HG03097 (cell line): ENCODE data around the gene MTR.

ENCODE experiments used
- ATAC-seq: cut with Tn5 transposase; IDR thresholded peaks from one replicate; pipeline ENCODE4 v1.9.1; 2021; ENCODE audit not compliant: unreplicated experiment, low FRiP score

The MTR gene

DNA sequence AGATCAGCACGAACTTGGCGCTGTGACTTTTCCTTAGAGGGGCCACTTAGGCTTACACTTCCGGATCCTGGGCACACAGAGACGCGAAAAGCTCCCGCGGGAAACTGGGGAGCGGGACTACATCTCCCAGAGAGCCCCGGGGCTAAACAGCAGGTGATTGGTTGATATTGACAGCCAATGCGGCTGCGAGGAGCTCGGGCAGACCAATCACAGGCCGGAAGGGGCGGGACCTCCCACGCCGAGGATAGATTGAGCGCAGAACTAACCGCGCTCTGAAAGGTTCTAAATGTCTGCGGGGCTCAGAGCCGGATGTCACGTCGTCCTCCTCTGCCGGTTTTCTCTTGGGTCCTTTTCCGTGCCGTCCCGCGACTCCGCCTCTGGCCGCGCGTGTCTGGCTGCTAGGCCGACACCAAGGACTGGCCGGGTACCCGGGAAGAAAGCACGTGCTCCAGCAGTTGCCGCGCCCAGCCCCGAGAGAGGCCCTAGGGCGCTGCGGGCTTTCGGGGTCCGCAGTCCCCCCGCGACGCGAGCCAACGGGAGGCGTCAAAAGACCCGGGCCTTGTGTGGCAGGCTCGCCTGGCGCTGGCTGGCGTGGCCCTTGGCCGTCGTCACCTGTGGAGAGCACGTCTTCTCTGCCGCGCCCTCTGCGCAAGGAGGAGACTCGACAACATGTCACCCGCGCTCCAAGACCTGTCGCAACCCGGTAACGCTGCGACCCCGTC is at the start of gene MTR:
Gene MTR (plus strand): TSS at position 258 of the 722 bp plus-strand sequence. CDS start 412 bp downstream, at position 670.
- ATAC-seq: peak; percentile 99

DNA sequence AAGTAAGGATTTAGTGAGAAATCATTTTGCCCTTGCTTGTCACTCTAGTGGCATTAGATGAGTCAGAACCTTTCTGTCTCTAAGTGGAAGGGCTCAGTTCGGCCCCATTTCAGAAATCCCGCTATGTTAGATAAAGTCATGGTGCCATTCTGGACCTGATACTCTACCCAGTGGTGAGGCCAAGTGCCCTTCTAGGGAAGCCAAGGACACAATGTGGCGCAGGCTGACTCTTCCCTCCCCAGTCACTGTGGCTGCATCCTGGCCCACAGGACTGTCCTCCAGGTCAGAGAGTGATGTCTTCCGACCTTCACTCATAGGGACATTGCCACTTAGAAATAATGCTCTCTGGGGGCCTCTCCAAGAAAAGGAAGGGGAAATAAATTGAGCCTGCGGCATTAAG is 48.3 kb upstream of the MTR start:
- ATAC-seq: no peak

DNA sequence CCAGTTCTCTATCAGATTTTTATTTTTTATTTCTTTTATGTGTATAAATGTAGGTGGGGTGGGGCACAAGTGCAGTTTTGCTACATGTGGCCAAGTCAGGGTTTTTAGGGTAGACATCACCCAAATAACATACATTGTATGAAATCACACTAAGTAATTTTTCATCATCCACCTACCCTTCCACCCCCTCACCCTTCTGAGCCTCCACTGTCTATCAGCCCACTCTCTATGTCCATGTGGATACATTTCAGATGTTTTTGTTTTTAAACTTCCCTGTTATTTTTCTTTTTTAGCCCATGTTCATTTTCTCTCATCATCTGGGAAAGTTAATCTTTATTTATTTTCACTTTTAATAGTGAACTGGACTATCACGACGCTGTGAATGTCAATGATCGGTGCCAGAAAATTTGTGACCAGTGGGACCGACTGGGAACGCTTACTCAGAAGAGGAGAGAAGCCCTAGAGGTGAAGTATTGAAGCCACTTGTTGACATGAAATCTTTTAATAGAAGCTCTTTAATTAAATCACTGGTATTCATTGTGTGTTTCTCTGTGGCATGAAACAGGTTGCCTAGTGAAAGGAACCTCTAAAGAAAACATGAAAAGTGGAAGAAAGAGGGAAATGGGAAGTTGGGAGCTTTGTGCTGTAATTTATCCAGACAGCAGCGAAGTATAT is 47.6 kb upstream of the MTR start:
- ATAC-seq: no peak

DNA sequence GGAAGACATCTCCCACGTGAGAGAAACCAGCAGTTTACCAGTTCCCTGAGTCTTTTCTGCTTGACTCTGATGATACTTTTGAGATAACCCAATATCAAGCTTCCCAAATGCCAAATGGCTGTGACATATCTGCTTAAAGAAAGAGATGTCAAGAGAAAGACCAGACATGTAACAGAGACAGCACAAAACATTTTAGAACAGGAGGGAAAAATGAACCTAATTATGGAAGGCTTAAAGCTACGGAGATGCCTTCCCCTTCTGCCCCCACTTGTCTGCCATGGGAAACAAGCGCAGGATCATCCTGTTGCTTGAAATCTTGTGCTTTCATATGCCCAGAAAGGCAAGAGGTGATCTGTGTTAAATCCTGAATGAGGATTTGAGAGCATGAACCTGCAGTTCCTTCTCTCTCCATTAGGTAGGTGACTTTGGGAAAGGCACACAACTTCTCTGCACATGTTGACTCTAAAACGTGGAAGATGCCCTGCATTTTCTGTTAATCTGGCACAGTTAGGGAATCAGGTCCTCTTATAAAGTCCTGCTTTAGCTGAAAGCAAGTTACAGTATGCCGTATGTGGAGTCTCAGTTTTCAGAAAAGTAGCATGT is 46.7 kb upstream of the MTR start:
- ATAC-seq: no peak

DNA sequence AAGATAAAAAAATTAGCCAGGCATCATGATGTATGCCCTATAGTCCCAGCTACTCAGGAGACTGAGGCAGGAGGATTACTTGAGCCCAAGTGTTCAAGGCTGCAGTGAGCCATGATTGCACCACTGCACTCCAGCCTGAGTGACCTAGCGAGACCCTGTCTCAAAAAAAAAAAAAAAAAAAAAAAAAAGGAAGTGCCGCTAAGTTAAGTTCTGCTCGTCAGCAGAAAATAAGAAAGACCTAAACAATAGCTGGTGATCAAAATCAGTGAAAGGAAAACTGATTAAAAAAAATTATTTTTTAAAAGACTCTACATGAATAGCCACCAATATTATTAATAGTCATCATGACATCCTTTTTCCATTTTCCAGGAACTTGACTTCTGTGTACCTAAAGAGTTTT is 44.2 kb upstream of the MTR start:
- no peak for ATAC-seq

DNA sequence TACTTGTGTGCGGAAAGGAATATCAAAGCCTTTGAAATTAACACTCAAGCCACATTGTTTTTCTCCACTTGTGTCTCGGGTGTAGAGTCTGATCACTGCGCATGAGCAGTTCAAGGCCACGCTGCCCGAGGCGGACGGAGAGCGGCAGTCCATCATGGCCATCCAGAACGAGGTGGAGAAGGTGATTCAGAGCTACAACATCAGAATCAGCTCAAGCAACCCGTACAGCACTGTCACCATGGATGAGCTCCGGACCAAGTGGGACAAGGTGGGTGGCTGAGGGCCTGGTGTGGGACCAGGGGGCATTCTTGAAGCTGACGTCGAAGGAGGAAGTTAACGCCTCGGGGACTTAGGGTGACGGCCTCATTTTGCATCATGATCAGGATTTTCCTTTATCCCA is 43.7 kb upstream of the MTR start:
- no peak for ATAC-seq

DNA sequence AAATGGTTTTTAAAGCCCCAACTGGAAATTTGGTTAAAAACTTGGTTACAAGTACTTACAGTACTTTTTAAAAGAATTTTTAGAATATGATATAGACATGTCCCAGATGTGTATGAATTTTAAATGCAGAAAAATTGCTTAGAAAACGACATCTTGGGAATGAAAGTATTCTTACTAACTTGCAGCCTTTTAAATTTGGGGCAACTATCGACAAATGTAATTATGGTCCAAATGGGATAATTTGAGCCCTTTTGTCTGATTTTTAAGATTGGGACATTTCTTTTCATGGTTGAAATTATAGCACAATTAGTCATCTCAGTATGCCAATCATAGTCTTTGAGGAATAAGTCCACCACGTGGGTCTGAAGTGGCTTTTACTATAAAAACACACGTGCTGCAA is 43.2 kb upstream of the MTR start:
- no peak for ATAC-seq

DNA sequence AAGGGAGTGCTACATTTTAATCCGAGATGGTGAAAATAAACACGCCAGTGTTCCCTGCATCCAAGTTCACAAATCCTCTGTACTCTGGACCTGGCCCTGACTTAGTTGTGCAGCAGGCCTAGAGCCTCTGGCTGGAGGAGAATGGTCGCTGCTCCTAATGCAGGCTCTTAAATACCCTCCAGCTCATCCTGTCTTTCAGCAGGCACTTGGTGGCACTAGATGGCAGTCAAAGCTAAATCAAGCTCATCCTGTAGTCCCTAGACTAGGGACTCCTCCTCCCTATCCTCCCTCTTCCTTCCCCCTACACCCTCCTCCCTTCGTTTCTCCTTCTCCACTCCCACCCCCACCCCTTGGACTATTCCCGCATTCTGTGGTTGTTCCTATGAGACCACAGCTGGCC is 41.6 kb upstream of the MTR start:
- no peak for ATAC-seq

DNA sequence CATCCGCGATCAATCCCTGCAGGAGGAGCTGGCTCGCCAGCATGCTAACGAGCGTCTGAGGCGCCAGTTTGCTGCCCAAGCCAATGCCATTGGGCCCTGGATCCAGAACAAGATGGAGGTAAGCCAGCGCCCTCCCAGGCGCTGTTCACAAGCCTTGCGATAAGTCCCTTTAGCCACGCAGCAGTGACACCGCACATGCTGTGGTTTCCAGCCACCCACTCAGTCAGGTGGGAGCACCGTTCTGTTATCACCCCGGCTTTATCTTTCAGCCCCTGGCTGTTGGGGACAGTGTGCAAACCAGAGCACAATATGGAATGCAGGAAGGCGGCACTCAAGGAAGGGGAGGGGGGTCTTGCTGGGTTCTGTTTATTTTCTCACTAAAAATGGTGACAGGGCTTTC is 41.1 kb upstream of the MTR start:
- ATAC-seq: no peak

DNA sequence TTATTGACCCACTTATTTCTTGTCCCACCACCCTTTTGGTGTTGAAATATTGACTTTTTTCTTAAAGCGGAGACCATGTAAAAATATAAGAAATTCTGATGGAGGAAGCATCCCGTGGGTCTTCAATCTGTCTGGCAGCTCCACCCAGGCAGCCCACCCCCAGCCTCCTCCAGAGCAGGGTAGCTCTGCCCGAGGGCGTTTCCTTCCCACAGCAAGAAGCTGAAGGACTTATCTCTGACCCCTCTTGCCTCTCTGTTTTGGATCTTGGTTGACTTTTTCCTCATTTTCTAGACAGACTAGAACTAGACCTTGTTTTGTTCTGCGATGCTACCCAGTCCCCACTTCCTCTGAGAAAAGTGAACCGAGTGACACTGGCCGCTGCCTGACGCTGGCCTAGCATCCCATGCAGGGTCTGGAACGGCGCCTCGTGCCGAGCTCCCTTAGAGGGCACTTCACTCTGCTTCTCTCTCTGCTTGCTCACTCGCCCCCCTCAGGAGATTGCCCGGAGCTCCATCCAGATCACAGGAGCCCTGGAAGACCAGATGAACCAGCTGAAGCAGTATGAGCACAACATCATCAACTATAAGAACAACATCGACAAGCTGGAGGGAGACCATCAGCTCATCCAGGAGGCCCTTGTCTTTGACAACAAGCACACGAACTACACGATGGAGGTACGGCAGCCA is 40.4 kb upstream of the MTR start:
- ATAC-seq: no peak

DNA sequence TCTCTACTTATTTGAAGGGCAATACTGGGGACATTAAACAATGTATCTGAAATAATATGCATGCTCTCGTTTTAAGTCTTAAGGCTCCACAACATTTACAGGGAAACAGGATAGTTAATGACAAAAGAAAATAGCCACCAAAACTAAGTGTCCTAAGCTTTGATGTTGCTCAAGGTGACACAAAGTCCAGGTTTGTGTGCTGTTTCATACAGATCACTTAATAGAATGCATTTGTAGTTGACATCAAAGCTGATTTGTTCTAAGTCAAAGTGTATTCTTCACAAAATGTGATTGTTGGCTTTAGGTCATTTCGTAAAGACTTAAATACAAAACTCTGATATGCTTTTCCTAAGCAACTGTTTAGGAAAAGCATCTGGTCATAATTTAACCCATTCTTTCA is 37.5 kb upstream of the MTR start:
- no peak for ATAC-seq

DNA sequence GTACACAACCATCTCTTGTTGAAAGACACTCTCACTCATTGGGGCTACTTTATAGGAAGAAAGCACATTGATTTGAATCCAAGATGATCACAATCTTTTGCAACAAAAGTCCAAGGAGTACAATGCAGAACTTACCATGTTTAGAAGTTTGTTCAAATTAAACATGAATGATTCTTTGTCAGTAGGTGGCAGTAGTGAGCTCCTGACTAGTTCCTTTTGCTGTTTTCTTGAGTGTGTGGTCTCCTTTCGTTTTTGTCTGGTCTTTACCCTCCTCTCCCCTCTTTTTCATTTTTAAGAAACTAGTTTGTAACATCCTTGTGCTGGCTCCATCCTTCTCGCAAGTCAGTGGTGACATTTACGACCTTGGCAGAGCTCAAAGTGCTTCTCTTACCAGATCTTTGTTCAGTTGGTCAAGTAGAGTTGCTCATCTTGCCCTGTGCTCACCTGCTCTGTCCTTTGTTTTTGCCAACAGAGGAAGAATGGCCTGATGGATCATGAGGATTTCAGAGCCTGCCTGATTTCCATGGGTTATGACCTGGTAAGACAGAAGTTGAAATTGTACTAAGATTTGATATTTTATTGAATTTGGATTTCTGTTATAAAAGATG is 35.7 kb upstream of the MTR start:
- ATAC-seq: no peak

DNA sequence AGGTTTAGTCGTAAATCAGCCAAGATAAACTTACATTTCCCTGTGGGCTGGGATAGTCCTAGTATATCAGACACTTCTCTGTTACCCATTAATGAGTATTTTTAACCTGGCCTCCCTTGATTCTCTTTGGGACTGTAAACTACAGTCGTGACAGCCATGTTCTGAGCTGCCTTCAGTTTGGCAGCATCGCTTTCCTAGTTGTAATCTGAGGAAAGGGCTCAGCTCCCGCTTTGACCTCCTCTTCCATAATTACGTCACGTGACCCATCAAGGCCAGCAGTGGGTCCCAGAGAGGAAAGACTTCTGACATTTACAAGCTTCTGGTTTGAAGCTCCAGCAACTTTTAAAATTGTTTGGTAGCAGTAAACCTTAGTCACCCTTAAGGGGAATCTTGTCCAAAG is 34.6 kb upstream of the MTR start:
- no peak for ATAC-seq

DNA sequence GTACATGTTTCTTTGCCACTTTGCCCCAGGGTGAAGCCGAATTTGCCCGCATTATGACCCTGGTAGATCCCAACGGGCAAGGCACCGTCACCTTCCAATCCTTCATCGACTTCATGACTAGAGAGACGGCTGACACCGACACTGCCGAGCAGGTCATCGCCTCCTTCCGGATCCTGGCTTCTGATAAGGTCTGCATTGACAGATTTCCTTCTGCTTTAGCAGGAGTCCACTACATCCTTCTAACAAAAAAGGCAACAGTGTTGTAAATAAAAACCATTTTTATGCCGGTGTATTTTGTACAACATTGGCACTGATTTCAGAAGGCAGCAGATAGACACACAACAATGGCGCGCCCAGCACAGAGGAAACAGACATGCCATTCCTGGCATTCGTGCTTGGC is 34.1 kb upstream of the MTR start:
- ATAC-seq: no peak

DNA sequence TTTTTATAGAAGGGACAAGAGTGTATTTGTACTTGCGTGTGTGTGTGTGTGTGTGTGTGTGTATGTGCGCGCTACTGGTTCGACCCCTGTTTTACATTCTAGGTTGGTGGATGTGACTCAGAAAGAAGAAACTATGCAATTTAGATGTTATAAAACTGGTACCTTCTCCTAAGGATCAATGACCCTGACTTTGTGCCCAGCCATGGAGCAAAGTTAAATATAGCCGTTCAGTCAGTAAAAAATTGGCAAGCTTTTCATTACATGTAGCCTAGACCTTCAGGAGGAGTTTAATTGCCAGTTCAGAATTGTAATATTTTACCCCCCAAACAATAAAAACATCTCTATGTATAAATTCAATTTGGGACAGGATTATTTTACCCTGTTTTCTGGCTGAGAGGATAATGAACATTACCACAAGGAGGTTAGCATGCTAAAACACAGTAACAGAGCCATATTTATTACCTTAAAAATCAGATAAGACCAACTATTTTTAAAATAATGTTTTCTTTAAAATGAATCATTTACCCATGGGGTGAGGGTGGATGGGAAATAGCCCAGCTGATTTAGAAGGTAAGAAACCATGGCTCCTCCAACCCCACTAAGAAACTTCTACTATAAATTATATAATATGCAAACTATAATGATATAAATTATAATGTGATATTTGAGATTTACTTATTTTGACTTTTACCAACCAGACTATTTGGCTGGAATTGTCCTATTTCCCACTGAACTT is 33.5 kb upstream of the MTR start:
- no peak for ATAC-seq

DNA sequence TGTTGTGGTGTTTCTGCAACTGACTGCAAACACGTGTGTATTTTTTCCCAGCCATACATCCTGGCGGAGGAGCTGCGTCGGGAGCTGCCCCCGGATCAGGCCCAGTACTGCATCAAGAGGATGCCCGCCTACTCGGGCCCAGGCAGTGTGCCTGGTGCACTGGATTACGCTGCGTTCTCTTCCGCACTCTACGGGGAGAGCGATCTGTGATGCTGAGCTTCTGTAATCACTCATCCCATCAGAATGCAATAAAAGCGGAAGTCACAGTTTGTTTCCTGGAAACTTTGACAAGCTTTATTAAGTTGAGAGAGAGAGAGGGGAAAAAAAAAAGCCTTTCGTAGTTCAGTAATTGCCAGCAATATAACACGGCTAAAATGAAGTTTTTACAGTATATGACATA is 32.7 kb upstream of the MTR start:
- ATAC-seq: no peak

DNA sequence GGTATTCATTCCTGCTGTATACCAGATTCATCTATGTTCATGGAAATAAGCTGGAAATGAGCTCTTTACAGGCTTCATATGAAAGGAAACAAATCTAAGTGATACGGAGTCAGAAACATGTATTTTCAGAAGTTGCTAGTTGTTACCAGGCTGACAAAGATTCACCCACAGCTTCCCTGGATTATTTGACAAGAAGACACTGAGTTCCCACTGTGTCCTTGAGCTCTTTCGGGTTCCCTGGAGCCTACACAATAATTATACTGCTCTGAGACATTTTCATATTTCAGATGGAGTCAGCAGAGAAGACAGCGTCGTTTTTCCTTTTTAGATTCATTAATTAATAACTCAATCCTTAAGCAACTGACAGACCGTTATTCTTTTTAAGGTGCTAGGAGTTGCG is 29.3 kb upstream of the MTR start:
- no peak for ATAC-seq

DNA sequence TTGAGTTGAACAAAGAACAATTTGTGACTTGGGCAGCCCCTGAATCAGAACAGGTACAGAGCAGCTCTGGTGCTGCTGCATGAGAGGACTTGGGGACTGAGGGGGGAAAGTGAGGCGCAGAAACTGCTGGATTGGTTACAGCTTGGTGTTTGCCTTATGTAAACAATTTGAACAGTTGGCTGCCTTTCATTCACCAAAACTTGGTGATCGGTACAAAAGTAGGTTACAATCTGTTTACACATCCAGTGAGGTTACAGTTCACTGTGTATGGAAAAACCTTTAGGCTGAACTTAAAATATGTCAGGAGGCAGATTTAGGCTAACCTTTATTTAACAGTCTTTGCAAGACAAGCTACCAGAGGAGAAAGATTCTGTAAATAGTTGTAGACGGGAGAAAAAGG is 28.6 kb upstream of the MTR start:
- ATAC-seq: no peak

DNA sequence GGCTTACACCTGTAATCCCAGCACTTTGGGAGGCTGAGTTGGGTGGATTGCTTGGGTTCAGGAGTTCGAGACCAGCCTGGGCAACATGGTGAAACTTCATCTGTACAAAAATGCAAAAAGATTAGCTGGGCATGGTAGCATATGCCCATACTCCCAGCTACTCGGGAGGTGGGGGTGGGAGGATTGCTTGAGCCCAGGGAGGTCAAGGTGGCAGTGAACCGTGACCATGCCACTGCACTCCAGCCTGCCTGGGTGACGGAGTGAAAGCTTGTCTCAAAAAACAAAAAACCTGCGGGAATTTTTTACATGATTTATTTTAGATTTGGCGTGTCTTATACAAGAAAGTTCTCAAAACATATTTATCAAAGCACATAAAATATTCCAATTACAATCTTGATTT is 27.8 kb upstream of the MTR start:
- no peak for ATAC-seq

DNA sequence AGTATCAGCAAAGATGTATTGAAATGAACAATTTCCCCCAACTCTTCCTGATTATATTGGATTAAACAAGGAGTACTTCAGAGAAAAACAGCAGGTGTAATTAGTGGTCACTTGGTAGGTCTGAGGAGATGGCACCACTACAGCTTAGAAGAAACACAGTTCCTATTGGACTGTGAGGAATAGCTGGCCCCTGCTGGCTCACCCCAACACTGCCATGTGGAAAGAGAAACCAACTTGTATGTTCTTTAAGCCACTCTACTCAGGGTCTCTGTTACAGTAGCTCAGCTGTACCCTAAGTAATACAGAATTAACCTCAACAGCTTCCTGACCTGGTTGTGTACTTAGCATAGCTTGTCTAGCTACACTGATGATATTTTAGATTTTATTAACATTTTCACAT is 26.5 kb upstream of the MTR start:
- no peak for ATAC-seq
